ENCODE measurements around the gene EXOC4.

DNA sequence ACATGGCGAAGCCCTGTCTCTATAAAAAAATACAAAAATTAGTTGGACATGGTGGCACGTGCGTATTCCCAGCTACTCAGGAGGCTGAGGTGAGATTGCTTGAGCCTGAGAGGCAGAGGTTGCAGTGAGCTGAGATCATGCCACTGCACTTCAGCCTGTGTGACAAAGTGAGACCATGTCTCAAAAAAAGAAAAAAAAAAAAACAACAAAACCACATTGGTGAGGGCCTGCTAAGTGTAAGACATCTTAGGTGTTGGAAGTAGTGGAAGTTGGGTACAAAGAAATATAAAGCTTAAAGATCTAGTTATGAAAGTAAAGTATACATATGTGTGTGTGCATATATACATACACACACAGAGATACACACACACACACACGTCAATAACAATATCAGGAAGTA, 228.0 kb downstream of the EXOC4 start:
- TF ChIP-seq, protein P1, sequence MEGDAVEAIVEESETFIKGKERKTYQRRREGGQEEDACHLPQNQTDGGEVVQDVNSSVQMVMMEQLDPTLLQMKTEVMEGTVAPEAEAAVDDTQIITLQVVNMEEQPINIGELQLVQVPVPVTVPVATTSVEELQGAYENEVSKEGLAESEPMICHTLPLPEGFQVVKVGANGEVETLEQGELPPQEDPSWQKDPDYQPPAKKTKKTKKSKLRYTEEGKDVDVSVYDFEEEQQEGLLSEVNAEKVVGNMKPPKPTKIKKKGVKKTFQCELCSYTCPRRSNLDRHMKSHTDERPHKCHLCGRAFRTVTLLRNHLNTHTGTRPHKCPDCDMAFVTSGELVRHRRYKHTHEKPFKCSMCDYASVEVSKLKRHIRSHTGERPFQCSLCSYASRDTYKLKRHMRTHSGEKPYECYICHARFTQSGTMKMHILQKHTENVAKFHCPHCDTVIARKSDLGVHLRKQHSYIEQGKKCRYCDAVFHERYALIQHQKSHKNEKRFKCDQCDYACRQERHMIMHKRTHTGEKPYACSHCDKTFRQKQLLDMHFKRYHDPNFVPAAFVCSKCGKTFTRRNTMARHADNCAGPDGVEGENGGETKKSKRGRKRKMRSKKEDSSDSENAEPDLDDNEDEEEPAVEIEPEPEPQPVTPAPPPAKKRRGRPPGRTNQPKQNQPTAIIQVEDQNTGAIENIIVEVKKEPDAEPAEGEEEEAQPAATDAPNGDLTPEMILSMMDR (IDR thresholded peaks at IDR 0.05; ENCODE audit: low read length): no peak
- no peak for TF ChIP-seq EZH2 (IDR thresholded peaks at IDR 0.05; ENCODE audit: borderline replicate concordance, low read length)

Data from OCI-LY1 (cell line).